Neural cell (in vitro differentiated cells): Measurements from ENCODE around the gene LHX2. TPM values are rescaled to one million over a fixed set of nuclear protein-coding genes. Genes with fewer than 3 reads are reported as not detected.

Source experiments
- polyA plus RNA-seq: library from polyadenylated mRNA; depleted of rRNA; stranded (reverse); fragments of >200 nt; gene quantifications from 2 replicates; pipeline ENCODE4 v1.2.3, GENCODE V29; 2014

Gene LHX2
- polyA plus RNA-seq, 1 donor from 2014 or later: 3.6 TPM

Other genes starting within 250 kb of the LHX2 start
- gene DENND1A, start 81.6 kb upstream of the LHX2 start, polyA plus RNA-seq: 2.3 and 3.3 TPM in 2 replicates
- gene NEK6, start 246.2 kb downstream of the LHX2 start, polyA plus RNA-seq: 3.8 and 4.6 TPM in 2 replicates